ENCODE data around the gene GAL3ST1. TPM values are rescaled to one million over a fixed set of nuclear protein-coding genes. Genes with fewer than 3 reads are reported as not detected.

GAL3ST1 gene
- polyA plus RNA-seq, 1 donor from 2014 or later: 1.6 TPM

DNA sequence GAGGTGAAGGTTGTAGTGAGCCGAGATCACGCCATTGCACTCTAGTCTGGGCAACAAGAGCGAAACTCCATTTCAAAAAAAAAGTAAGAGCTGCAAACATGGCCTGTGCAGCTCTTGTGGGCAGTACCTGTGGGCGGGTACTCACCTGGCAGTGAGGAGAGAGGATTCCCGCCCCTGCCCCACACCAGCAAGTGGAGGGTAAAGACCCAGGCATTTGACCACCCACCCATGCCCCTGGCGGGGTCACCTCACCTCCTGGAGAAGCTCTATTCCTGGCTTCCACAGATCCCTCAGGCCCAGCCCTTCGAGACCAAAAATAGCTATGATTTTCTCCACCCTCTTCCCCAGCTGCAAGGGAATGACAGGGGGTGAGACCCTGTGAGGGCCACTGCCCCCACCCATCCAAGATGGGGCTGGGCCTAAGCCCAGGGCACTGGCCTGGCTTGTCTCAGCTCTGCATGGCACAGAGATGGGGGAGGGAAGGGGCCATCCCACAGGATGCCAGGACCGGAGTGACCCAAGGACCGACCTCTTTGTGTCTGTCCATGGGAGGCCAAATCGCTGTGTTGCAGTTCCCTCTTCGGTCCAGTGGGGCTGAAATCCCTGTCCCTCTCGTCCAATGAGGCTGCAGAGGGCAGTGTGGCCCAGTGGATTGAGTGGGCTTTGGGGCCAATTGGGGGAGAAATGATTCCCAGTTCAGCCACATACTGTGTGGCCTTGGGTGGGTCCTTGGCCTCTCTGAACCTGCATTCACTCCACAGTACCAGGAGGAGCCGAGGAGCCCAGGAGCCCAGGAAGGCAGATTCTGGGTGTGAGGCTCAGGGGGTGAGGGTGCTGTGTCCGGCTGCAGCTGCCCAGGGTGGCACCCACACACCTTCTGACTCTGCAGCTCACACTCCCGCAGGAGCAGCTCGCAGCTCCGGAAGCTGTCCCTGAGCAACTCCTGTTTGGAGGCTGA, 42.5 kb downstream of the GAL3ST1 start:
- H3K9me3 ChIP-seq (ENCODE audit: low read length): no peaks in the 10 kb centered on the region
- no peaks in the 10 kb centered on the region for H3F3A ChIP-seq (ENCODE audit: insufficient read depth, low read length, poor library complexity, severe bottlenecking)
- H3K4me2 ChIP-seq (ENCODE audit: low read length): no peak overlapping the region
- H3K9ac ChIP-seq (ENCODE audit: low read length): no peak overlapping the region
- no peaks in the 10 kb centered on the region for H3K79me2 ChIP-seq (replicated peaks; ENCODE audit: insufficient read depth, low read length)
- no peak for TF ChIP-seq EZH2 (IDR thresholded peaks at IDR 0.05; ENCODE audit: borderline replicate concordance, insufficient read depth, low read length, poor library complexity, severe bottlenecking)
- TF ChIP-seq RAD21 (conservative IDR thresholded peaks at IDR 0.05): no peak
- no peak for TF ChIP-seq EP300 (conservative IDR thresholded peaks at IDR 0.05; ENCODE audit: poor library complexity, severe bottlenecking)
- TF ChIP-seq SMC3 (conservative IDR thresholded peaks at IDR 0.05; ENCODE audit: poor library complexity): no peak
- TF ChIP-seq POLR2AphosphoS5 (IDR thresholded peaks at IDR 0.05): no peak
- TF ChIP-seq, protein P1, sequence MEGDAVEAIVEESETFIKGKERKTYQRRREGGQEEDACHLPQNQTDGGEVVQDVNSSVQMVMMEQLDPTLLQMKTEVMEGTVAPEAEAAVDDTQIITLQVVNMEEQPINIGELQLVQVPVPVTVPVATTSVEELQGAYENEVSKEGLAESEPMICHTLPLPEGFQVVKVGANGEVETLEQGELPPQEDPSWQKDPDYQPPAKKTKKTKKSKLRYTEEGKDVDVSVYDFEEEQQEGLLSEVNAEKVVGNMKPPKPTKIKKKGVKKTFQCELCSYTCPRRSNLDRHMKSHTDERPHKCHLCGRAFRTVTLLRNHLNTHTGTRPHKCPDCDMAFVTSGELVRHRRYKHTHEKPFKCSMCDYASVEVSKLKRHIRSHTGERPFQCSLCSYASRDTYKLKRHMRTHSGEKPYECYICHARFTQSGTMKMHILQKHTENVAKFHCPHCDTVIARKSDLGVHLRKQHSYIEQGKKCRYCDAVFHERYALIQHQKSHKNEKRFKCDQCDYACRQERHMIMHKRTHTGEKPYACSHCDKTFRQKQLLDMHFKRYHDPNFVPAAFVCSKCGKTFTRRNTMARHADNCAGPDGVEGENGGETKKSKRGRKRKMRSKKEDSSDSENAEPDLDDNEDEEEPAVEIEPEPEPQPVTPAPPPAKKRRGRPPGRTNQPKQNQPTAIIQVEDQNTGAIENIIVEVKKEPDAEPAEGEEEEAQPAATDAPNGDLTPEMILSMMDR (IDR thresholded peaks at IDR 0.05; ENCODE audit: poor library complexity, severe bottlenecking): no peak
- no peak for TF ChIP-seq MXI1 (conservative IDR thresholded peaks at IDR 0.05; ENCODE audit: poor library complexity, severe bottlenecking)
- TF ChIP-seq TAF1 (IDR thresholded peaks at IDR 0.05; ENCODE audit: low read depth): no peak
- TF ChIP-seq, protein P2, sequence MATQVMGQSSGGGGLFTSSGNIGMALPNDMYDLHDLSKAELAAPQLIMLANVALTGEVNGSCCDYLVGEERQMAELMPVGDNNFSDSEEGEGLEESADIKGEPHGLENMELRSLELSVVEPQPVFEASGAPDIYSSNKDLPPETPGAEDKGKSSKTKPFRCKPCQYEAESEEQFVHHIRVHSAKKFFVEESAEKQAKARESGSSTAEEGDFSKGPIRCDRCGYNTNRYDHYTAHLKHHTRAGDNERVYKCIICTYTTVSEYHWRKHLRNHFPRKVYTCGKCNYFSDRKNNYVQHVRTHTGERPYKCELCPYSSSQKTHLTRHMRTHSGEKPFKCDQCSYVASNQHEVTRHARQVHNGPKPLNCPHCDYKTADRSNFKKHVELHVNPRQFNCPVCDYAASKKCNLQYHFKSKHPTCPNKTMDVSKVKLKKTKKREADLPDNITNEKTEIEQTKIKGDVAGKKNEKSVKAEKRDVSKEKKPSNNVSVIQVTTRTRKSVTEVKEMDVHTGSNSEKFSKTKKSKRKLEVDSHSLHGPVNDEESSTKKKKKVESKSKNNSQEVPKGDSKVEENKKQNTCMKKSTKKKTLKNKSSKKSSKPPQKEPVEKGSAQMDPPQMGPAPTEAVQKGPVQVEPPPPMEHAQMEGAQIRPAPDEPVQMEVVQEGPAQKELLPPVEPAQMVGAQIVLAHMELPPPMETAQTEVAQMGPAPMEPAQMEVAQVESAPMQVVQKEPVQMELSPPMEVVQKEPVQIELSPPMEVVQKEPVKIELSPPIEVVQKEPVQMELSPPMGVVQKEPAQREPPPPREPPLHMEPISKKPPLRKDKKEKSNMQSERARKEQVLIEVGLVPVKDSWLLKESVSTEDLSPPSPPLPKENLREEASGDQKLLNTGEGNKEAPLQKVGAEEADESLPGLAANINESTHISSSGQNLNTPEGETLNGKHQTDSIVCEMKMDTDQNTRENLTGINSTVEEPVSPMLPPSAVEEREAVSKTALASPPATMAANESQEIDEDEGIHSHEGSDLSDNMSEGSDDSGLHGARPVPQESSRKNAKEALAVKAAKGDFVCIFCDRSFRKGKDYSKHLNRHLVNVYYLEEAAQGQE (IDR thresholded peaks at IDR 0.05; ENCODE audit: borderline replicate concordance): no peak
- H3K27ac ChIP-seq (ENCODE audit: low read length): no peak overlapping the region
- no peaks in the 10 kb centered on the region for H3K36me3 ChIP-seq (ENCODE audit: insufficient read depth, low read length)
- no peaks in the 10 kb centered on the region for H3K9me2 ChIP-seq (ENCODE audit: insufficient read depth, low read length)
- no peaks in the 10 kb centered on the region for H4K20me1 ChIP-seq (ENCODE audit: insufficient read depth)
- H3K27me3 ChIP-seq (ENCODE audit: insufficient read depth, low read depth, low read length): no peaks in the 10 kb centered on the region
- H3K4me3 ChIP-seq (ENCODE audit: low read length): no peak overlapping the region
- H2AFZ ChIP-seq (ENCODE audit: low read depth, low read length): no peak overlapping the region

DNA sequence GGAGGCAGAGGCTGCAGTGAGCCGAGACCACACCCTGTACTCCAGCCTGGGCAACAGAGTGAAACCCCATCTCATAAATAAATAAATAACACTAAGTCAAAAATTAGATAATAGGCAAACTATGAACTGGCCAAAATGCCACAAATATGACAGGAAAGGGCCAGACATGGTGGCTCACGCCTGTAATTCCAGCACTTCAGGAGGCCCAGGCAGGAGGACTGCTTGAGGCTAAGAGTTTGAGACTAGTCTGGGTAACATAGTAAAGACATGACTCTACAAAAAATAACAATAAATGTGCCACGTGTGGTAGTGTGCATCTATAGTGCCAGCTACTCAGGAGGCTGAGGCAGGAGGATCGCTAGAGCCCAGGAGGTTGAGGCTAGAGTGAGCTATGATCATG, 47.8 kb downstream of the GAL3ST1 start:
- no peak overlapping the region for H3K4me2 ChIP-seq (ENCODE audit: low read length)
- H3F3A ChIP-seq (ENCODE audit: insufficient read depth, low read length, poor library complexity, severe bottlenecking): no peaks in the 10 kb centered on the region
- no peak for TF ChIP-seq POLR2AphosphoS5 (IDR thresholded peaks at IDR 0.05)
- no peak for TF ChIP-seq EP300 (conservative IDR thresholded peaks at IDR 0.05; ENCODE audit: poor library complexity, severe bottlenecking)
- TF ChIP-seq SMC3 (conservative IDR thresholded peaks at IDR 0.05; ENCODE audit: poor library complexity): no peak
- TF ChIP-seq EZH2 (IDR thresholded peaks at IDR 0.05; ENCODE audit: borderline replicate concordance, insufficient read depth, low read length, poor library complexity, severe bottlenecking): no peak
- TF ChIP-seq RAD21 (conservative IDR thresholded peaks at IDR 0.05): no peak
- TF ChIP-seq, protein P1 (IDR thresholded peaks at IDR 0.05; ENCODE audit: poor library complexity, severe bottlenecking): no peak
- TF ChIP-seq, protein P2 (IDR thresholded peaks at IDR 0.05; ENCODE audit: borderline replicate concordance): no peak
- TF ChIP-seq MXI1 (conservative IDR thresholded peaks at IDR 0.05; ENCODE audit: poor library complexity, severe bottlenecking): no peak
- TF ChIP-seq TAF1 (IDR thresholded peaks at IDR 0.05; ENCODE audit: low read depth): no peak
- H4K20me1 ChIP-seq (ENCODE audit: insufficient read depth): no peaks in the 10 kb centered on the region
- no peak overlapping the region for H3K9ac ChIP-seq (ENCODE audit: low read length)
- H3K4me3 ChIP-seq (ENCODE audit: low read length): no peak overlapping the region
- H3K27me3 ChIP-seq (ENCODE audit: insufficient read depth, low read depth, low read length): no peaks in the 10 kb centered on the region
- no peak overlapping the region for H3K27ac ChIP-seq (ENCODE audit: low read length)
- no peak overlapping the region for H2AFZ ChIP-seq (ENCODE audit: low read depth, low read length)
- H3K9me3 ChIP-seq (ENCODE audit: low read length): no peaks in the 10 kb centered on the region
- H3K79me2 ChIP-seq (replicated peaks; ENCODE audit: insufficient read depth, low read length): no peaks in the 10 kb centered on the region
- no peaks in the 10 kb centered on the region for H3K9me2 ChIP-seq (ENCODE audit: insufficient read depth, low read length)
- no peaks in the 10 kb centered on the region for H3K36me3 ChIP-seq (ENCODE audit: insufficient read depth, low read length)

Data from neural cell (in vitro differentiated cells).